BE2C (cell line): ENCODE results near the gene GHR.

Source experiments
- DNase-seq: peaks from one replicate; pipeline ENCODE4 v3.0.0-alpha.2; 2020
- H3K27me3 ChIP-seq: fragments of 250-450 bp; sonication (Bioruptor Pico); 2 replicates; pipeline ENCODE4 v1.5.1; 2020; ENCODE audit warnings: mild to moderate bottlenecking
- H3K36me3 ChIP-seq: fragments of 250-450 bp; sonication (Bioruptor Pico); 2 replicates; pipeline ENCODE4 v1.5.1; 2020; ENCODE audit warnings: mild to moderate bottlenecking
- H3K4me1 ChIP-seq: fragments of 250-450 bp; sonication (Bioruptor Pico); 2 replicates; pipeline ENCODE4 v1.5.1; 2020
- H3K4me3 ChIP-seq: 2 replicates; pipeline ENCODE4 v1.5.1; 2011; ENCODE audit warnings: low read depth, low read length
- H3K9me3 ChIP-seq: fragments of 250-450 bp; sonication (Bioruptor Pico); 2 replicates; pipeline ENCODE4 v1.5.1; 2020
- TF ChIP-seq, protein P1 (sequence below): IDR thresholded peaks from 2 replicates; pipeline ENCODE4 v1.5.1; 2012; ENCODE audit warnings: mild to moderate bottlenecking, low read depth, low read length

GHR gene

DNA sequence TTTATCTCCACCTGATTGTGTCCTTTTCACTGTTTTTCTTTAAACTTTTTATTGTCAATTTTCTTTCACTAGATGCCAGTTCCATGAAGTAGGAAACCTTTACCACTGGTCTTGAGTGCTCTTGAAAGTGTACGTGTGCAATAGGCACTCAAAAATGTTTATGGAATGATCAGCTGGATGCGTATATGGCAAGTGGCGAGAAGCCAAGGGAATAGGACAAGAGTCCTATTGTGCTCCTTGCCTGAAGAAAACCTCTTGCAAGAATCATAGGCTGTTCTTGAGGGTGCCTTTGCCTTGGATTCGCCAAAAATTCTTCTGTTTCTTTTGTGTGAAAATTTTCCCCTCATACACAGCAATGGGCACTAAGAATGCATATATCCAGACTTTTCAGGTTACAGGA, 97.7 kb downstream of the GHR start:
- H3K27me3 ChIP-seq = no peaks in the 10 kb centered on the region
- H3K4me1 ChIP-seq = no peaks in the 10 kb centered on the region
- TF ChIP-seq, protein P1, sequence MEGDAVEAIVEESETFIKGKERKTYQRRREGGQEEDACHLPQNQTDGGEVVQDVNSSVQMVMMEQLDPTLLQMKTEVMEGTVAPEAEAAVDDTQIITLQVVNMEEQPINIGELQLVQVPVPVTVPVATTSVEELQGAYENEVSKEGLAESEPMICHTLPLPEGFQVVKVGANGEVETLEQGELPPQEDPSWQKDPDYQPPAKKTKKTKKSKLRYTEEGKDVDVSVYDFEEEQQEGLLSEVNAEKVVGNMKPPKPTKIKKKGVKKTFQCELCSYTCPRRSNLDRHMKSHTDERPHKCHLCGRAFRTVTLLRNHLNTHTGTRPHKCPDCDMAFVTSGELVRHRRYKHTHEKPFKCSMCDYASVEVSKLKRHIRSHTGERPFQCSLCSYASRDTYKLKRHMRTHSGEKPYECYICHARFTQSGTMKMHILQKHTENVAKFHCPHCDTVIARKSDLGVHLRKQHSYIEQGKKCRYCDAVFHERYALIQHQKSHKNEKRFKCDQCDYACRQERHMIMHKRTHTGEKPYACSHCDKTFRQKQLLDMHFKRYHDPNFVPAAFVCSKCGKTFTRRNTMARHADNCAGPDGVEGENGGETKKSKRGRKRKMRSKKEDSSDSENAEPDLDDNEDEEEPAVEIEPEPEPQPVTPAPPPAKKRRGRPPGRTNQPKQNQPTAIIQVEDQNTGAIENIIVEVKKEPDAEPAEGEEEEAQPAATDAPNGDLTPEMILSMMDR = no peak
- H3K36me3 ChIP-seq = no peaks in the 10 kb centered on the region
- H3K9me3 ChIP-seq = no peaks in the 10 kb centered on the region
- H3K4me3 ChIP-seq = no peak overlapping the region
- DNase-seq = no peak

DNA sequence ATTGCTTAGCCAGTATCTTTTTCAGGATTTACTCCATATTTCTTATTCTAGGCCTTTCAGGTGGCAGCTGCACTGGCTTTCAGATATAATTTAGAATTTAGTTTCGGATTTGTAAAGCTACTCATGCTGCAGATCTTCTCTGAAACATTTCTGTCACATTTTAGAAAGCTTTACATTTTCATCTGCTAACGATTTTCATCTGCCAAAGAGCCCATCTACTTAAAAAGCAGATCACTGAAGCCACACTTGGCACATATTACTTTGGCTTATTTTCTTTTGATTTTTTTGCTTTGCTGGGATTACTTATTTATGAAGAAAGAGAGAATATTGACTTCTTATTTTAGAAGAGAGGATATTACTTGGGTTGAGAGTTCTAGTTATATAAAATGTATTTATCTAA, 98.2 kb downstream of the GHR start:
- DNase-seq = no peak
- Histone ChIP-seq H3K27me3 (no peaks in the 10 kb centered on the region), H3K36me3 (no peaks in the 10 kb centered on the region), H3K4me1 (no peaks in the 10 kb centered on the region), H3K9me3 (no peaks in the 10 kb centered on the region), H3K4me3 (no peak overlapping the region)
- TF ChIP-seq, protein P1 = no peak

DNA sequence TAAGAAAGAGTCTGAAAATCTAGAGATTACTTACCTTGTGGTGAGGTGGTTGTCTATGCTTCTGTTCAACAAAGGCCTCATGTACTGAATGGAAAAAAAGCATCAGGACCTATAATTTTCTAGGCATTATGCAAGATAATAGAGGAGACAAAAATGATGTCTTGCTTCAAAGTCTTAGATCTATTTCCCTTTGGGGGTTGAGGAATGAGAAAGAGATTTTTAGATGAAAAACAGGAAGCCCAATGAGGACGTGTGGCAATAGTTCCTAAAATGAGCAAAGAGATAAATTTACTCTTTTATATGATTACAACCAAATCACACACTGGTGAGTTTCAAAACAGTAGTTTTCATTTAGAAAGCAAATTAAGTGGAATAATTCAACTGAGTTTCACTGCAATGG, 99.5 kb downstream of the GHR start:
- DNase-seq = no peak

DNA sequence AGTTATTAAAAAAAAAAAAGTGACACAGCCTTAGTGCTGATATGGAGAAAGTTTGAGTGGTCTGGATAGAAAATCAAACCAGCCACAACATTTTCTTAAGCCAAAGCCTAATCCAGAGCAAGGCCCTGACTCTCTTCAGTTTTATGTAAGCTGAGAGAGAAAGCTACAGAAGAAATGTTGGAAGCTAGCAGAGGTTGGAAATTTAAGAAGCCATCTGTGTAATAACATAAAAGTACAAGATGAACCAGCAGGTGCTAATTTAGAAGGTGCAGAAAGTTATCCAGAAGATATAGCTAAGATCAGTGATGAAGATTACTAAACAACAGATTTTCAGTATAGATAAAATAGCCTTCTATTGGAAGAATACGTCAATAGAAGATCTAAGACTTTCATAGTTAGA, 102.9 kb downstream of the GHR start:
- TF ChIP-seq, protein P1 = no peak
- DNase-seq = no peak
- H3K4me1 ChIP-seq = no peaks in the 10 kb centered on the region
- no peaks in the 10 kb centered on the region for H3K36me3 ChIP-seq
- H3K9me3 ChIP-seq = no peaks in the 10 kb centered on the region
- no peaks in the 10 kb centered on the region for H3K27me3 ChIP-seq
- H3K4me3 ChIP-seq = no peak overlapping the region

More for the DNA sequence above, 99.5 kb downstream of the GHR start:
- TF ChIP-seq, protein P1 = no peak
- Histone ChIP-seq H3K27me3 (no peaks in the 10 kb centered on the region), H3K4me1 (no peaks in the 10 kb centered on the region), H3K36me3 (no peaks in the 10 kb centered on the region), H3K9me3 (no peaks in the 10 kb centered on the region), H3K4me3 (no peak overlapping the region)

DNA sequence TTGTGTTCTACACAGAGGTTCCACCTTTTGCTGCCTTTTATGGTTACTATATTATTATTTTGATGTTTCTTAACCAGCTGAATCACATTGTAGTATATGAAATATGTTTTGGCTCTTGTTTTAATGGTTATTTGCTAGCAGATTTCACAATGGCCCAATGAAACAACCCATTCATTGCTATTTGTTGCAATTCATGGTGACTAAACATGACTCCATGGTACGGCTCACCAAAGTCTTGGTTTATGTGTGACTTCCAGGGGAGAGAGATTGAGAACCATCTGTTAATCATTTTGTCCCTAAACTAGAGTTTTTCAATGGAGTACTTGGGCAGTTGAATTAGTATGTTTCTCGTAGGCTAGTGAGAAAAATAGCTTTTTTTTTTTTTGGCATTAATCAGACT, 108.4 kb downstream of the GHR start:
- DNase-seq = no peak
- H3K4me3 ChIP-seq = no peak overlapping the region
- H3K27me3 ChIP-seq = no peaks in the 10 kb centered on the region
- no peaks in the 10 kb centered on the region for H3K36me3 ChIP-seq
- H3K4me1 ChIP-seq = no peaks in the 10 kb centered on the region
- TF ChIP-seq, protein P1 = no peak
- H3K9me3 ChIP-seq = no peaks in the 10 kb centered on the region

DNA sequence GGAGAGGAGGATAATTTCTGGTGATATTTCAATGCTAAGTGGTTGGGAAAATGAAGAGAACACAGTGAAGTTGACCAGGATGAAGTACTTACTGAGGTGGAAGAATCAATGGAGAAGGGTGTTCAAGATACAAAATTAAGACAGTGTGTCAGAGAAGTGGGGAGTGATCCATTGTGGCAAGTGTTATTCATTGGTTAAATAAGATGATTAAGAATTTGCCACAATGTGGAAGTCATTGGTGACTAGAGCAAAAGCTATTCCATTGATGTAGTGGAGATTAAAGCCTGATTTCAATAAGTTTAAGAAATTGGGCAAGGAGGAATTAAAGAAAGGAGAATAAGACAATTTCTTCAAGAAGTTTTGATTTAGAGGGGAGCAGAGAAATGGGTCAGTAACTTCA, 118.9 kb downstream of the GHR start:
- no peak overlapping the region for H3K4me3 ChIP-seq
- H3K27me3 ChIP-seq = no peaks in the 10 kb centered on the region
- no peaks in the 10 kb centered on the region for H3K9me3 ChIP-seq
- DNase-seq = no peak
- no peaks in the 10 kb centered on the region for H3K36me3 ChIP-seq
- TF ChIP-seq, protein P1 = no peak
- H3K4me1 ChIP-seq = no peaks in the 10 kb centered on the region
